Measurements from ENCODE around the gene CDAN1.

GRCh38 chr15:42688301-42688700 lies 48.6 kb downstream of the CDAN1 start:
- TF ChIP-seq CTCF (IDR thresholded peaks at IDR 0.05; ENCODE audit: insufficient read depth, low read length) (no peak), POLR2AphosphoS5 (IDR thresholded peaks at IDR 0.05; ENCODE audit: low read depth) (no peak), REST (IDR thresholded peaks at IDR 0.05; ENCODE audit: insufficient replicate concordance, low read depth) (no peak), SPI1 (IDR thresholded peaks at IDR 0.05; ENCODE audit: borderline replicate concordance, low read depth) (no peak)
